GM12801 (cell line): ENCODE results near the gene SNRNP70.
"Not testable (repeated sequence)": the region's sequence is repeated elsewhere in the genome, so short reads cannot be mapped to it uniquely, and the experiment has no call there.

ENCODE experiments used
- CTCF ChIP-seq: IDR thresholded peaks from one replicate; pipeline ENCODE4 v1.5.1; 2011; ENCODE audit warnings: control low read depth; ENCODE audit not compliant: insufficient read length; ENCODE audit errors: extremely low read depth

The SNRNP70 gene

GRCh38 chr19:49085020-49085867 lies at the start of gene SNRNP70:
SNRNP70 (plus strand) TSS chr19:49085451; CDS start chr19:49086415, 964 bp downstream.
- no peak for TF ChIP-seq CTCF

- TF ChIP-seq CTCF = not testable (repeated sequence)
Measured at GRCh38 chr19:49036815-49037214, 48.4 kb upstream of the SNRNP70 start, which contains the start of gene CGB1. CGB1 (minus strand) TSS chr19:49036895; CDS start chr19:49036711, 184 bp downstream.

GRCh38 chr19:49042177-49042576 lies 43.1 kb upstream of the SNRNP70 start:
- TF ChIP-seq CTCF = no peak

GRCh38 chr19:49043548-49043947 lies 41.7 kb upstream of the SNRNP70 start, which contains the start of gene CGB5:
CGB5 (plus strand) TSS chr19:49043848; CDS start chr19:49044210, 362 bp downstream.
- not testable (repeated sequence) for TF ChIP-seq CTCF

GRCh38 chr19:49049011-49049410 lies 36.2 kb upstream of the SNRNP70 start, which contains the start of gene CGB8:
CGB8 (minus strand) TSS chr19:49049111; CDS start chr19:49048739, 372 bp downstream.
- TF ChIP-seq CTCF = not testable (repeated sequence)

- TF ChIP-seq CTCF = no peak
Measured at GRCh38 chr19:49056101-49056901, 28.9 kb upstream of the SNRNP70 start.

- TF ChIP-seq CTCF = no peak
Measured at GRCh38 chr19:49057636-49058234, 27.5 kb upstream of the SNRNP70 start, which contains the start of gene CGB7. CGB7 (minus strand) TSS chr19:49057749; CDS start chr19:49055375, 2,374 bp downstream.
